ENCODE measurements around the gene JMJD1C.

Gene JMJD1C

DNA sequence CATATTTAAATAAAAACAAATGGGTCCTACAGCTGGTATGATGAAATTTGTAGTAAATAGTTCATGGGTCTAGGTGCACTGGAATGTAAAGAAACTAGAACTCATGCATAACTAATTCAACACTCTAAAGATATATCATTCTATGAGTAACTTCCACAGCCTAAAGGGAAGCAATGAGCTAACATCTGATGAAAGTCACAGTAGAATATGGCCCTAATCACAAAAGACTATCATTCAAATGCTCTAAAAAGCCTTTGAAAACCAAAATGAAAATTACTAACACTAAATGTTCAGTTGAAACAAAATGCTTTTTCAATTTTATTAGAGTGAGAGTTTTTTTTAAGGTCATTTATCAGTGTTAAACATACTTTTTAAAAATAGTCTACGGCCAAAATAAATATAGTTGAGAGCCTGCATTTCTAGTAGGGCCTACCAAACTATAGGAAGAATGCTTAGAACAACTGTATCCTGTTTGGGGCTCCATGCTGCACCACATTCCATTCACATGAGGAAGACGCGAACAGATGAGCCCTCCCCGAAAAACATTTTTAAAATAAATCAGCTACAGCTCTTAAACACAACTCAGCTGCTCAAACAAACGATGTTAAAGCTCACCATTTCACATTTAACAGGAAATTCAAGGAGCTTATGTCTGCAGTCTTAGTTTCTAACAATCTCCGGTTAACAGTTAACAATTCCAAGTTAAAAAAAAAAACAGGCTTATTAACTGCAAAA is 198.2 kb downstream of the JMJD1C start:
- peak overlapping the region; percentile 95 for H3K9ac ChIP-seq (ENCODE audit: low read length)
- no peaks in the 10 kb centered on the region for H3K9me3 ChIP-seq (ENCODE audit: insufficient read depth, low read length)
- peaks cover 9% of the 10 kb centered on the region; the same call in 1 of the 2 replicates for H4K20me1 ChIP-seq (ENCODE audit: insufficient read depth, low read length)
- peak overlapping the region; percentile 93 for H3K4me3 ChIP-seq (ENCODE audit: low read length)
- TF ChIP-seq EZH2phosphoT487 (IDR thresholded peaks at IDR 0.05; ENCODE audit: low read depth) = no peak
- TF ChIP-seq, protein P1, sequence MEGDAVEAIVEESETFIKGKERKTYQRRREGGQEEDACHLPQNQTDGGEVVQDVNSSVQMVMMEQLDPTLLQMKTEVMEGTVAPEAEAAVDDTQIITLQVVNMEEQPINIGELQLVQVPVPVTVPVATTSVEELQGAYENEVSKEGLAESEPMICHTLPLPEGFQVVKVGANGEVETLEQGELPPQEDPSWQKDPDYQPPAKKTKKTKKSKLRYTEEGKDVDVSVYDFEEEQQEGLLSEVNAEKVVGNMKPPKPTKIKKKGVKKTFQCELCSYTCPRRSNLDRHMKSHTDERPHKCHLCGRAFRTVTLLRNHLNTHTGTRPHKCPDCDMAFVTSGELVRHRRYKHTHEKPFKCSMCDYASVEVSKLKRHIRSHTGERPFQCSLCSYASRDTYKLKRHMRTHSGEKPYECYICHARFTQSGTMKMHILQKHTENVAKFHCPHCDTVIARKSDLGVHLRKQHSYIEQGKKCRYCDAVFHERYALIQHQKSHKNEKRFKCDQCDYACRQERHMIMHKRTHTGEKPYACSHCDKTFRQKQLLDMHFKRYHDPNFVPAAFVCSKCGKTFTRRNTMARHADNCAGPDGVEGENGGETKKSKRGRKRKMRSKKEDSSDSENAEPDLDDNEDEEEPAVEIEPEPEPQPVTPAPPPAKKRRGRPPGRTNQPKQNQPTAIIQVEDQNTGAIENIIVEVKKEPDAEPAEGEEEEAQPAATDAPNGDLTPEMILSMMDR (IDR thresholded peaks at IDR 0.05; ENCODE audit: low read depth, low read length) = no peak
- peaks cover 23% of the 10 kb centered on the region for H3K4me1 ChIP-seq (ENCODE audit: low read length)
- H3K27ac ChIP-seq (ENCODE audit: low read length) = peak overlapping the region; percentile 98
- peak overlapping the region; percentile 68 for H3K4me2 ChIP-seq (ENCODE audit: low read length)
- H3K36me3 ChIP-seq (replicated peaks; ENCODE audit: low read depth, low read length) = peaks cover 4% of the 10 kb centered on the region
- no peak overlapping the region for H2AFZ ChIP-seq (ENCODE audit: low read depth, low read length)
- no peaks in the 10 kb centered on the region for H3K27me3 ChIP-seq (ENCODE audit: low read depth, low read length)
- peaks cover 82% of the 10 kb centered on the region for H3K79me2 ChIP-seq (ENCODE audit: low read length)

DNA sequence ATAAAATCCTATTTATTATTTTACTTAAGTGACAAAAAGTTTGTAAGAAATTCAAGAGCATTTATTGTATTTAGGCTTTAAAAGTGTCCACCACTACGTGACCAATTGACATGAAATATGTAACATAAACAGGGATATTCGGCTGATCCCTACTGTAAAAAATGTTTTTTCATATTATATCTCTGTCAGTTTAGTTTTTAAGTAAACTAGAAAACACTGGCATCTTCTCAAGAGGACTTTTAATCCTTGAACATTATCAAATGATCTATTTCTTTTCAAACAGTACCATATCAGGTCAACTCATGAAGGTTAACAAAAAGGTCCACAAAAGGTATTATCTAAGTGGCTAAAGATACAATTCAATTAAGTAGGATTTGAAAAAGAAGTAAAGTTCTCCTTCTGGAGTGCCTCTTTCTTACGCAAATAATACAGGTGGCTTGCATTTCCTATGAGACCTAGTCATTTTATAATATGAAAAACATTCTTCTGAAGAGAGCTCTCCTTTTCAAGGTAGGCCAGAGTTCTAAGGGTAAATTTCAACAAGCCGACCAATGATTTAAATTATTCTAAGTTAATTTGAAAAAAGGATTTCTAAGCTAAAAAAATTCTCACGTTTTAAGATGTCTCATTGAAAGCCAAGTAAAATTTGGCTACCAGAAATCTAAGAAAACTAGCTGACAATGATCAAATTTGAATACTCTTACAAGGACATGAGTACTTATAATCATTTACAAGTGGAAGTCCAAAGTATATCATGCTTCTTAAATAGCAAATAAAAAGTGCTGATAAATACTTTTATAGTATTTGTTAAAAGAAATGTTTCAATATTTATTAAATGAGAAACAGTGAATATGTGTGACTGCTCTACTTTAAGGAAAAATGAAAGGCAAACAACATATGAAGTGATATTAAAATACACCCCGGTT is 199.1 kb downstream of the JMJD1C start:
- TF ChIP-seq, protein P1 (IDR thresholded peaks at IDR 0.05; ENCODE audit: low read depth, low read length) = no peak
- TF ChIP-seq EZH2phosphoT487 (IDR thresholded peaks at IDR 0.05; ENCODE audit: low read depth) = no peak
- Histone ChIP-seq H3K4me3 (ENCODE audit: low read length) (peak overlapping the region; percentile 93), H3K79me2 (ENCODE audit: low read length) (peaks cover 90% of the 10 kb centered on the region), H3K9ac (ENCODE audit: low read length) (peak overlapping the region; percentile 95), H3K27me3 (ENCODE audit: low read depth, low read length) (no peaks in the 10 kb centered on the region), H3K36me3 (replicated peaks; ENCODE audit: low read depth, low read length) (peaks cover 6% of the 10 kb centered on the region), H3K4me1 (ENCODE audit: low read length) (peaks cover 32% of the 10 kb centered on the region), H4K20me1 (ENCODE audit: insufficient read depth, low read length) (peaks cover 13% of the 10 kb centered on the region; the same call in 1 of the 2 replicates), H3K27ac (ENCODE audit: low read length) (peak overlapping the region; percentile 98), H2AFZ (ENCODE audit: low read depth, low read length) (no peak overlapping the region), H3K9me3 (ENCODE audit: insufficient read depth, low read length) (no peaks in the 10 kb centered on the region), H3K4me2 (ENCODE audit: low read length) (peak overlapping the region; percentile 59)

DNA sequence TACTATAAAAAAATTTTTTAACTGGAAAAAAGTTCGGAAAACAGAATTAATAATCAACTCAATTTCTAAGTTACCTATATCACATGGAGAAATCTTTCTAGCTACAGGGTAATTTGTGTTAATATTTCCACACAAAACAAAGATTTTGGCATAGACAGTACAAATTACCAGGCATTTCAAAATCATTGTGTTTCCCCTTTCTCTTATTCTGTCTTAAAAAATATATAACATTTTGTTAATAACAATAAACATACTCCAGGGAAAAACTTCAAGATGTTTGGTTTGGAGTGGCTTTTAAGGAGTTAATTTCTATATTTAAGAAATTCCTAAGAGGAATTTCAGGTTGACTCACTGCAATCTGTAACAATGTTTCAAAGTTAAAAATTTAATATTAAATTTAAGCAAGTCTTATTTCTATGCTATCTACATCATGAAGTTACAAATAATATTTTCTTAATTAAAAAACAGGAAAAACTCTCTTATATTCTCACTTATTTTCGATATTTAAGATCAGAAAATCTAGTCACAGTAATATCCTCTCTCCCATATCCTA is 200.0 kb downstream of the JMJD1C start:
- Histone ChIP-seq H3K9me3 (ENCODE audit: insufficient read depth, low read length) (no peaks in the 10 kb centered on the region), H4K20me1 (ENCODE audit: insufficient read depth, low read length) (peaks cover 14% of the 10 kb centered on the region; the same call in 1 of the 2 replicates), H3K36me3 (replicated peaks; ENCODE audit: low read depth, low read length) (peaks cover 13% of the 10 kb centered on the region), H3K4me3 (ENCODE audit: low read length) (peak overlapping the region; percentile 93), H2AFZ (ENCODE audit: low read depth, low read length) (no peak overlapping the region), H3K4me2 (ENCODE audit: low read length) (peak overlapping the region; percentile 59), H3K27me3 (ENCODE audit: low read depth, low read length) (no peaks in the 10 kb centered on the region), H3K9ac (ENCODE audit: low read length) (peak overlapping the region; percentile 95), H3K79me2 (ENCODE audit: low read length) (peaks cover 96% of the 10 kb centered on the region), H3K4me1 (ENCODE audit: low read length) (peaks cover 39% of the 10 kb centered on the region), H3K27ac (ENCODE audit: low read length) (peak overlapping the region; percentile 98)
- TF ChIP-seq EZH2phosphoT487 (IDR thresholded peaks at IDR 0.05; ENCODE audit: low read depth) = no peak
- TF ChIP-seq, protein P1 (IDR thresholded peaks at IDR 0.05; ENCODE audit: low read depth, low read length) = no peak
